ENCODE data around the gene PFKFB1.

Gene PFKFB1

DNA sequence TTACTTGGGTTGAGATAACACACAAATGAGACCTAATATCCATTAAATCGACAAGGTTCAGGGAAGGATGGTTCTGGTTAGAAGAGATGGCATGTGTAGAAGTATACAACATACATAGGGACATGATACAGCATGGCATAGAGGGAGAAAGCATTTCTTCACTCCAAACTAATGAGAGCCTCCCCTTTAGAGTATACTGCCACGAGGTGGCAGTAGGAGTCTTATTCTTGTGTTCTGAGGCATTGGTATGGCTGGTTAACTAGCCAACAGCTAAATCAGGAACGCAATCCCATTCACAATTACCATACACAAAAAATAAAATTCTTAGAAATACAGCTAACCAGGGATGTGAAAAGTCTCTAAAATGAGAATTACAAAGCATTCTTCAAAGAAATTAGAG is 102.4 kb downstream of the PFKFB1 start:
- TF ChIP-seq CTCF (IDR thresholded peaks at IDR 0.05): no peak
- Histone ChIP-seq H3K27ac (no peak overlapping the region), H3K4me3 (no peak overlapping the region)
- no peak for DNase-seq (ENCODE audit: low spot score)

GRCh38 chrX:54885740-54886139 is 108.2 kb downstream of the PFKFB1 start:
- no peak for TF ChIP-seq CTCF (IDR thresholded peaks at IDR 0.05)
- no peak overlapping the region for H3K4me3 ChIP-seq
- no peak for DNase-seq (ENCODE audit: low spot score)
- no peak overlapping the region for H3K27ac ChIP-seq

Data from coronary artery (tissue), 2 donors.